Right lobe of liver (tissue), 6 donors: ENCODE measurements around the gene CDH23. TPM values are rescaled to one million over a fixed set of nuclear protein-coding genes. Genes with fewer than 3 reads are reported as not detected.

ENCODE experiments used
- ATAC-seq, 4 donors: fragments of 200-7000 bp; cut with Tn5 transposase; one replicate each; pipeline ENCODE4 v1.9.1; 2020; ENCODE audit warnings: mild to moderate bottlenecking in 4 of 4, moderate library complexity in 4 of 4
- DNase-seq, 3 donors: peaks; one replicate each; pipeline ENCODE4 v3.0.0-alpha.2; 2020
- H3K27ac ChIP-seq, 3 donors: fragments of 200-600 bp; one replicate each; pipeline ENCODE4 v1.8.0; 2022
- H3K27me3 ChIP-seq, 2 donors: fragments of 200-600 bp; one replicate each; pipeline ENCODE4 v1.8.0; 2022
- H3K36me3 ChIP-seq, 4 donors: fragments of 200-600 bp; sonication (generic) in 1 of 4; one replicate each; pipeline versions ENCODE4 v1.5.1 to v1.8.0; 2017 to 2022; ENCODE audit warnings: control low read depth in 1 of 4
- H3K4me1 ChIP-seq, 4 donors: fragments of 200-600 bp; sonication (generic) in 1 of 4; one replicate each; pipeline versions ENCODE4 v1.5.1 to v1.8.0; 2017 to 2022; ENCODE audit warnings: control low read depth in 1 of 4
- H3K4me3 ChIP-seq, 3 donors: fragments of 200-600 bp; one replicate each; pipeline ENCODE4 v1.8.0; 2022
- H3K9me3 ChIP-seq, 4 donors: fragments of 200-600 bp; sonication (generic) in 1 of 4; one replicate each; pipeline versions ENCODE4 v1.5.1 to v1.8.0; 2017 to 2022; ENCODE audit warnings: control low read depth in 1 of 4
- POLR2A ChIP-seq: fragments of 450-650 bp; IDR thresholded peaks from one replicate; pipeline ENCODE4 v1.6.1; 2017; ENCODE audit warnings: antibody characterized with exemption, mild to moderate bottlenecking
- WGBS: methylation state at CpG from one replicate; pipeline ENCODE4 v1.1.6; 2018; ENCODE audit warnings: low coverage, low lambda C conversion rate; ENCODE audit not compliant: insufficient coverage; ENCODE audit errors: missing lambda C conversion rate; 5-methylcytosine and 5-hydroxymethylcytosine counted together
- intact Hi-C, 2 donors: fragments of 100-400 bp; cut with DNase I; formaldehyde crosslinking; loops; one replicate each; pipeline versions ENCODE4 v1.11.2 to v1.14.1; 2022
- total RNA-seq, 6 experiments: library from RNA; depleted of rRNA in 2 of 6; stranded (reverse); fragments of >200 nt in 2 of 6; fragmentation: NEBNext Ultra II Directional in 3 of 6; extraction: Animal tissue kit (Norgen Biotek cat#: 25700) in 3 of 6; gene quantifications; one replicate each; pipeline versions ENCODE4 v1.1.0 to v1.2.4, GENCODE V29; 2016 to 2023
- TF ChIP-seq, protein P1 (sequence below), 4 donors: fragments of 200-600 bp in 3 of 4; fragments of 450-650 bp in 1 of 4; IDR thresholded peaks; one replicate each; pipeline versions ENCODE4 v1.5.1 to v1.8.0; 2016 to 2022; ENCODE audit warnings: antibody characterized with exemption in 4 of 4, mild to moderate bottlenecking in 2 of 4
- donor health status: DM: no; HTN: yes; CAD: no.
- donor health status: DM: no; HTN: no; CAD: no.
- donor health status: DM: no; HTN: no; CAD: no.
- donor health status: DM: no; HTN: yes; CAD: no.
- donor health status: DM: no; HTN: yes; CAD: no.

The CDH23 gene
- total RNA-seq, 6 experiments from 2014 or later: 3.3 to 19.7 (median 6.3) TPM

DNA sequence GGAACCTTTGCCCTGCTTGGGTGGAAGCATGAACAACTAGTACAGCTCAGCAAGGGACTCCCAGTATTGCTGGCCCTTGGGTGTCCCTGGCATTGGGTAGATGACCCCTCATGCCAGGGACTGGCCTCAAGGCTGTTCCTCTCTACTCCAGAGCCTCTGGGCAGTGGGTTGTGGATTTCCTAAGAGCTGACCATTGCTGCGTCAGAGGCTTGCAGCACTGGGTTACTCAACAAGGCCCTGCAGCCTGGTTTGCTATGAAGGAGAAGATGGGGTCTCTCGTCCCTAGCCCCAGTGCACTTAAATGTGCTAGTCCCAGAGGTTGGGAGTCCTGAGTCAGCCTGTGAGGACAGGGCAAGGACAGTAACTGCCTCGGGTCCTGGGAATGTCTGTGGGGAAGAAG, 374.1 kb downstream of the CDH23 start:
- Histone ChIP-seq H3K9me3 (no peaks in the 10 kb centered on the region), H3K4me1 (peaks cover 0 to 24% (median 8%) of the 10 kb centered on the region in 4 donors), H3K27me3 (no peaks in the 10 kb centered on the region), H3K4me3 (peak overlapping the region in 1 of 3 donors; percentile 2), H3K36me3 (no peaks in the 10 kb centered on the region), H3K27ac (peak overlapping the region; percentile 78 to 84 (median 79))
- ATAC-seq (peak in 1 of 4 donors; percentile 2), DNase-seq (no peak)
- intact Hi-C loops: no loop called here
- WGBS: 90% methylated on average over 2 of the region's 3 CpGs
- TF ChIP-seq, protein P1, sequence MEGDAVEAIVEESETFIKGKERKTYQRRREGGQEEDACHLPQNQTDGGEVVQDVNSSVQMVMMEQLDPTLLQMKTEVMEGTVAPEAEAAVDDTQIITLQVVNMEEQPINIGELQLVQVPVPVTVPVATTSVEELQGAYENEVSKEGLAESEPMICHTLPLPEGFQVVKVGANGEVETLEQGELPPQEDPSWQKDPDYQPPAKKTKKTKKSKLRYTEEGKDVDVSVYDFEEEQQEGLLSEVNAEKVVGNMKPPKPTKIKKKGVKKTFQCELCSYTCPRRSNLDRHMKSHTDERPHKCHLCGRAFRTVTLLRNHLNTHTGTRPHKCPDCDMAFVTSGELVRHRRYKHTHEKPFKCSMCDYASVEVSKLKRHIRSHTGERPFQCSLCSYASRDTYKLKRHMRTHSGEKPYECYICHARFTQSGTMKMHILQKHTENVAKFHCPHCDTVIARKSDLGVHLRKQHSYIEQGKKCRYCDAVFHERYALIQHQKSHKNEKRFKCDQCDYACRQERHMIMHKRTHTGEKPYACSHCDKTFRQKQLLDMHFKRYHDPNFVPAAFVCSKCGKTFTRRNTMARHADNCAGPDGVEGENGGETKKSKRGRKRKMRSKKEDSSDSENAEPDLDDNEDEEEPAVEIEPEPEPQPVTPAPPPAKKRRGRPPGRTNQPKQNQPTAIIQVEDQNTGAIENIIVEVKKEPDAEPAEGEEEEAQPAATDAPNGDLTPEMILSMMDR (IDR thresholded peaks at IDR 0.05): no peak
- peak; percentile 39 for TF ChIP-seq POLR2A

DNA sequence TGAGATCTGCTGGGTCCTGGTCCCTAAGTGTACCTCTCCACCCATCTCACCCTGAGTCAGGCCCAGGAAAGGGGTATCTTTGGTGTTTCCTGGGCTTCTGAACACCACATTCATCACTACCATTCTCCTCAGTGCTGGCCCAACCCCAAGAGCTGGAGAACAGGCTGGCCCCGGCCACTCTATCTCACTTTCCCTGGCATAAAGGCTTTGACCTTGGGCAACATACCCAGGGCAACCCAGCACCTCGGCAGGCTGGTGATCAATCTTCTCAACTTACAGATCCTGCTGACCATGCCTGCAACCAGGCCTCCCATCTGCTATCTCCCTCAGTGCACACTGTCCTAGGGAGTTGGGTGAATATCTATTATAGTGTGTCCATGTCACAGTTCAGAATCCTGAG, 374.5 kb downstream of the CDH23 start:
- H3K36me3 ChIP-seq: no peaks in the 10 kb centered on the region
- intact Hi-C loops: no loop called here
- no peak for TF ChIP-seq POLR2A
- TF ChIP-seq, protein P1 (IDR thresholded peaks at IDR 0.05): no peak
- ATAC-seq (no peak), DNase-seq (no peak)
- peak overlapping the region; percentile 78 to 84 (median 79) for H3K27ac ChIP-seq
- WGBS: 0% methylated on average over 1 of the region's 2 CpGs
- peaks cover 0 to 26% (median 8%) of the 10 kb centered on the region in 4 donors for H3K4me1 ChIP-seq
- no peaks in the 10 kb centered on the region for H3K9me3 ChIP-seq
- H3K27me3 ChIP-seq: no peaks in the 10 kb centered on the region
- H3K4me3 ChIP-seq: peak overlapping the region in 1 of 3 donors; percentile 56

DNA sequence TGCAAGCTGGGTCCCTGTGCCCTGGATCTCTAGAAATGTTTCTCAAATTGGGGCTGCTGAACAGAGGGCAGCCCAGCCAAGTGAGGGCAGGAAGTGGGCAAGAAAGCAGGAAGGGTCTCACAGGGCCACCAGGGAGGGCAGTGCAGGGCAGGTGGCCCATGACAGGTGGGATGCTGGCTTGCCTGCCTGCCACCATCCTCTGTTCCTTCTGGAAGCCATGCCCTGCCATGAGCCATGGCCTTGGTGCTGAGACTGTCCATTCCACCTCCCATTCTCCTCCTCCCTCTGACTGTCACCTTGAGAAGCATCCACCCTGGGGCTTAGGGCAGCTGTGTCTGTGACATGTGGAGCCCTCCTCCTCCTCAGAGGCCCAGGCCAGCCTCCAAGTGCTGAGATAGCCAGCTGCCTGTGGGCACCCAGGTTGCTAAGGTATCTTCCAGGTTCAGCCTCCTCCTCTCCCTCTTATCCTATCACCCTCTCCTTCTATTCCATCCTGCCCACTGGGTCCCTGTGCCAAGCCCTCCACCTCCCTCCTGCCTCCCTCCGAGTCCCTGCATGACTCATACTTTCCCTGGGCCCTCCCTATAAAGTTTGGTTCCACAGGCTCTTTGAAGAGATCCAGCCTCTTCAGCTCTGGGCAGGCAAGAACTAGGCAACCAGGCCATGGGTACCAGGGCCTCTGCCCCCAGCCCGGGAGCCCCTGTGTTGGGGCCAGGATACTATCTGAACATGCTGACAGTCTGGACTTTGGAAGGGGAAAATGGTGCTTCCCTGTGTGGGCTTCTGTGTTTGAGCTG, 375.3 kb downstream of the CDH23 start:
- intact Hi-C loops: no loop called here
- peaks cover 0 to 21% (median 7%) of the 10 kb centered on the region in 4 donors for H3K4me1 ChIP-seq
- H3K4me3 ChIP-seq: peak overlapping the region; percentile 43 to 56 (median 52)
- H3K27ac ChIP-seq: peak overlapping the region; percentile 78 to 84 (median 79)
- H3K27me3 ChIP-seq: no peaks in the 10 kb centered on the region
- peak in 2 of 4 donors; percentile 8 to 12 for ATAC-seq
- no peak for DNase-seq
- TF ChIP-seq, protein P1 (IDR thresholded peaks at IDR 0.05): no peak
- no peak for TF ChIP-seq POLR2A
- 33% methylated on average over 1 of the region's 2 CpGs for WGBS
- H3K9me3 ChIP-seq: no peaks in the 10 kb centered on the region
- no peaks in the 10 kb centered on the region for H3K36me3 ChIP-seq

DNA sequence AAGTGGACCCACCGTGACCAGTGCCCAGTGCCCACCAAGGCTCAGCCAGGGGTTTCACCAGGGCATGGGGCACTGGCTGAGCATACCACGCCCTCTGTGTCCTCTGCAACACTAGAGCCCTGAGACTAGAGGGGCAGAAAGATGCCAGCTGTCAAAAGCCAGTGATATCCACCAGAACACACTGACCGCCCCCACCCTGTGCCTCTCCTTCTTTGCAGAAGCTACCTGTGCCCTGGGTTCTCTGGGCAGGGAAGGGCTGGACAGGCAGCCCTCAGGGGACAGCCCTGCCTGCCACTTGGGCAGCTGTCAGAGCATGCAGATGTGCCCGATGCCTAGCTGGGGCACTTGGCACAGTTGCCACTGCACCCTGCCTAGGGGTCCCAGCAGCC, 376.1 kb downstream of the CDH23 start:
- intact Hi-C loops: no loop called here

More for the DNA sequence above, 376.1 kb downstream of the CDH23 start:
- no peaks in the 10 kb centered on the region for H3K27me3 ChIP-seq
- no peaks in the 10 kb centered on the region for H3K36me3 ChIP-seq
- DNase-seq (no peak), ATAC-seq (peak in 3 of 4 donors; percentile 1 to 3 (median 1))
- TF ChIP-seq, protein P1 (IDR thresholded peaks at IDR 0.05): no peak
- no peak for TF ChIP-seq POLR2A
- no peaks in the 10 kb centered on the region for H3K9me3 ChIP-seq
- peaks cover 0 to 13% (median 2%) of the 10 kb centered on the region in 4 donors for H3K4me1 ChIP-seq
- WGBS: no CpG with 5 or more reads among the region's 4 CpGs
- peak overlapping the region; percentile 78 to 84 (median 79) for H3K27ac ChIP-seq
- peak overlapping the region; percentile 43 to 56 (median 52) for H3K4me3 ChIP-seq
